K562 (cell line): Measurements from ENCODE around the gene DHRS13. TPM values are rescaled to one million over a fixed set of nuclear protein-coding genes. Genes with fewer than 3 reads are reported as not detected.
A peak's percentile ranks its signal among the peaks of the same experiment; 100 is the strongest.

ENCODE experiments used
- AFF4 ChIP-seq: sonication (generic); formaldehyde crosslinking; IDR thresholded peaks from 2 replicates; pipeline ENCODE4 v1.8.0; 2023; ENCODE audit warnings: mild to moderate bottlenecking, missing genetic modification reagents
- BRD9 ChIP-seq: fragments of 450-650 bp; IDR thresholded peaks from 2 replicates; pipeline ENCODE4 v1.6.1; 2018; ENCODE audit warnings: low read depth; ENCODE audit not compliant: partially characterized antibody
- CBX5 ChIP-seq: IDR thresholded peaks from 2 replicates; pipeline ENCODE4 v1.6.1; 2014; ENCODE audit warnings: low read depth, borderline replicate concordance
- HSF4 ChIP-seq: fragments of 250-450 bp; sonication (Bioruptor Pico); IDR thresholded peaks from 2 replicates; pipeline ENCODE4 v2.1.2; 2022; ENCODE audit warnings: mild to moderate bottlenecking, moderate library complexity, borderline replicate concordance
- MTA1 ChIP-seq: fragments of 450-650 bp; IDR thresholded peaks from 2 replicates; pipeline ENCODE4 v1.6.1; 2017; ENCODE audit warnings: borderline replicate concordance
- NR2F6 ChIP-seq: fragments of 450-650 bp; formaldehyde crosslinking; IDR thresholded peaks from 2 replicates; pipeline ENCODE4 v1.4.0; 2020; ENCODE audit warnings: mild to moderate bottlenecking
- PCBP1 ChIP-seq: fragments of 200-400 bp; formaldehyde crosslinking; IDR thresholded peaks from 2 replicates; pipeline ENCODE4 v1.6.1; 2018; ENCODE audit warnings: mild to moderate bottlenecking, low read depth, low read length; ENCODE audit not compliant: poor library complexity, severe bottlenecking
- PHF21A ChIP-seq: fragments of 450-650 bp; IDR thresholded peaks from 2 replicates; pipeline ENCODE4 v1.6.1; 2017; ENCODE audit warnings: low read depth, borderline replicate concordance
- RCOR1 ChIP-seq, 2 experiments: IDR thresholded peaks; 2 replicates each; pipeline ENCODE4 v1.6.1; 2012; ENCODE audit warnings: low read depth in 2 of 2, low read length in 2 of 2, borderline replicate concordance in 1 of 2, improper control_type of control experiment in 1 of 2
- RFX7 ChIP-seq: fragments of 250-450 bp; sonication (Bioruptor Pico); IDR thresholded peaks from 2 replicates; pipeline ENCODE4 v1.5.1; 2021; ENCODE audit warnings: mild to moderate bottlenecking
- SFPQ ChIP-seq: fragments of 200-400 bp; formaldehyde crosslinking; IDR thresholded peaks from 2 replicates; pipeline ENCODE4 v1.6.1; 2017; ENCODE audit warnings: mild to moderate bottlenecking, low read depth, low read length, moderate library complexity
- SRSF1 ChIP-seq: fragments of 200-400 bp; formaldehyde crosslinking; IDR thresholded peaks from 2 replicates; pipeline ENCODE4 v1.6.1; 2017; ENCODE audit warnings: mild to moderate bottlenecking, low read depth, low read length, moderate library complexity
- TCFL5 ChIP-seq: fragments of 250-450 bp; sonication (Bioruptor Pico); conservative IDR thresholded peaks from 2 replicates; pipeline ENCODE4 v1.6.1; 2021; ENCODE audit warnings: mild to moderate bottlenecking, moderate library complexity, matching md5 sums
- TFE3 ChIP-seq: fragments of 450-650 bp; formaldehyde crosslinking; IDR thresholded peaks from 2 replicates; pipeline ENCODE4 v1.4.0; 2020; ENCODE audit warnings: mild to moderate bottlenecking, mixed read lengths
- ZNF174 ChIP-seq: fragments of 250-450 bp; sonication (Bioruptor Pico); IDR thresholded peaks from 2 replicates; pipeline ENCODE4 v1.4.0; 2020; ENCODE audit warnings: mild to moderate bottlenecking
- ZNF398 ChIP-seq: fragments of 250-450 bp; sonication (Bioruptor Pico); IDR thresholded peaks from 2 replicates; pipeline ENCODE4 v1.8.0; 2021; ENCODE audit warnings: moderate library complexity, mild to moderate bottlenecking, inconsistent platforms
- ZNF444 ChIP-seq: fragments of 250-450 bp; sonication (Bioruptor Pico); IDR thresholded peaks from 2 replicates; pipeline ENCODE4 v1.4.0; 2020; ENCODE audit warnings: mild to moderate bottlenecking, moderate library complexity
- ZSCAN29 ChIP-seq: fragments of 450-650 bp; IDR thresholded peaks from 2 replicates; pipeline ENCODE4 v1.6.1; 2017
- polyA plus RNA-seq, 8 experiments: library from polyadenylated mRNA; depleted of rRNA in 4 of 8; stranded (reverse) in 5 of 8; unstranded in 3 of 8; fragments of >200 nt; fragmentation: Nextera tagmentation in 2 of 8; fragmentation: Illumina TruSeq in 1 of 8; extraction: Ambion mirVana in 2 of 8; extraction: Trizol in 1 of 8; gene quantifications; 2 replicates each; pipeline versions ENCODE4 v1.2.1 to v1.2.3, GENCODE V29; 2011 to 2014; ENCODE audit warnings: inconsistent platforms in 1 of 8, missing spikeins in 1 of 8
- total RNA-seq, 7 experiments: library from RNA; depleted of rRNA in 6 of 7; stranded (reverse); fragments of >200 nt in 6 of 7; fragmentation: Illumina TruSeq in 2 of 7; extraction: Trizol in 2 of 7; gene quantifications; 2 replicates each; pipeline versions ENCODE4 v1.2.1 to v1.2.3, GENCODE V29; 2011 to 2021; ENCODE audit warnings: low replicate concordance in 1 of 7

Gene DHRS13
- total and polyA plus RNA-seq, 9 of the 15 experiments (the other 6 are each of a cell fraction or from before 2014, with no cell fraction given): 0.32 to 52.3 (median 34.3) TPM; not detected in 1

- TF ChIP-seq HSF4 (CRISPR knock-in tag) (no peak), TFE3 (no peak), ZNF174 (CRISPR knock-in tag) (no peak), SRSF1 (no peak), TCFL5 (CRISPR knock-in tag) (no peak), RCOR1 (IDR thresholded peaks at IDR 0.05; ENCODE audit: borderline replicate concordance in 1 of 2, low read depth in 2 of 2, low read length in 2 of 2) (0 out of 4 replicates have a peak, but pooled peaks of 1 of the 2 experiments have one; percentile 20), NR2F6 (CRISPR knock-in tag) (no peak), RFX7 (CRISPR knock-in tag) (peak; percentile 44; the same call in 1 of the 2 replicates), PHF21A (no peak), CBX5 (no peak), BRD9 (peak; percentile 23), PCBP1 (no peak), ZNF444 (CRISPR knock-in tag) (no peak), ZSCAN29 (no peak), AFF4 (peak; percentile 53; the same call in 1 of the 2 replicates), MTA1 (no peak), ZNF398 (CRISPR knock-in tag) (no peak), SFPQ (no peak)
These were observed 48.2 kb downstream of the DHRS13 start, which contains the start of gene ERAL1 (continued) for GRCh38 chr17:28854457-28855335.
